OCI-LY3 (cell line): Measurements from ENCODE around the gene PTPRT.

Source experiments
- EZH2phosphoT487 ChIP-seq: fragments of 200-600 bp; shearing (Covaris generic); IDR thresholded peaks from 2 replicates; pipeline ENCODE4 v1.6.1; 2018; ENCODE audit warnings: antibody characterized with exemption, mixed run types, low read depth
- TF ChIP-seq, protein P1 (sequence below): fragments of 200-600, 300-600 bp; sonication (generic); IDR thresholded peaks from 2 replicates; pipeline ENCODE4 v1.5.1; 2014; ENCODE audit warnings: antibody characterized with exemption, low read length, low read depth

DNA sequence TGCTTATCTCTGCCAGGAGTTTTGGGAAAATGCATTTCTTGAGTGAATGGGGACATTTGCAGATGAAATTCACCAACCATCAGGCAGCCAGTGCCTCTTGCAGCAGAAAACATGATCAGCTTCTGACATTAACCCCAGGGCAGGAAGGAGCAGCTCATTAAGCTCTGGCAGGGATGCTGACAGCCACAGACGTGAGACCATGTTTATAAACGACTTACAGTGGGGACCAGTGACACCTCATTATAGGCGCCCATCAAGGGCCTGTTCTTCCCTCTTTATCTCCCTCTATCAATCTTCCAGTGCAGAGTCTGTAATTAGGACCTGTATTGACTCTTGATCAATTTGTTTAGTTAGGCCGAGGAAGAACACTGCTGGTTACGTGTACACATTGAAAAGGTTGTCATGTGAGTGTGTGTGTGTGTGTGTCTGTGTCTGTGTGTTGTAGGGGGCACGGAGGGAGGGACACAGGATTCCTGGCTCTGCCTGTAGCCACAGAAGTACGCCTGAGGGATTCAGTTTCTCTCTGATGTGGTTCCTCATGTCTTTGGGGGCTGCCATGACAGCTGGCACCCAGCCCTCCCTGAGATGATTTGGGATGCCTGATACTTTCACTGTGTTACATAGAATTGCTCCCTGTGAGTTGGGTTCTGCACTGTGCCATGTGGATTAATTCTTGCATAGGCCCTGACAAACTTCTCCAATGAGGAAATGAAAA, 1143.2 kb downstream of the PTPRT start:
- TF ChIP-seq, protein P1, sequence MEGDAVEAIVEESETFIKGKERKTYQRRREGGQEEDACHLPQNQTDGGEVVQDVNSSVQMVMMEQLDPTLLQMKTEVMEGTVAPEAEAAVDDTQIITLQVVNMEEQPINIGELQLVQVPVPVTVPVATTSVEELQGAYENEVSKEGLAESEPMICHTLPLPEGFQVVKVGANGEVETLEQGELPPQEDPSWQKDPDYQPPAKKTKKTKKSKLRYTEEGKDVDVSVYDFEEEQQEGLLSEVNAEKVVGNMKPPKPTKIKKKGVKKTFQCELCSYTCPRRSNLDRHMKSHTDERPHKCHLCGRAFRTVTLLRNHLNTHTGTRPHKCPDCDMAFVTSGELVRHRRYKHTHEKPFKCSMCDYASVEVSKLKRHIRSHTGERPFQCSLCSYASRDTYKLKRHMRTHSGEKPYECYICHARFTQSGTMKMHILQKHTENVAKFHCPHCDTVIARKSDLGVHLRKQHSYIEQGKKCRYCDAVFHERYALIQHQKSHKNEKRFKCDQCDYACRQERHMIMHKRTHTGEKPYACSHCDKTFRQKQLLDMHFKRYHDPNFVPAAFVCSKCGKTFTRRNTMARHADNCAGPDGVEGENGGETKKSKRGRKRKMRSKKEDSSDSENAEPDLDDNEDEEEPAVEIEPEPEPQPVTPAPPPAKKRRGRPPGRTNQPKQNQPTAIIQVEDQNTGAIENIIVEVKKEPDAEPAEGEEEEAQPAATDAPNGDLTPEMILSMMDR, result no peak
- TF ChIP-seq EZH2phosphoT487, result no peak
